Activated naive CD8-positive, alpha-beta T cell (primary cell): ENCODE results near the gene GDI1.

Source experiments
- H3K27ac Mint-ChIP-seq: one replicate; pipeline ENCODE4 v1.8.0; 2021; ENCODE audit warnings: mixed read lengths
- H3K27me3 Mint-ChIP-seq: one replicate; pipeline ENCODE4 v1.8.0; 2021; ENCODE audit warnings: mixed read lengths
- H3K36me3 Mint-ChIP-seq: one replicate; pipeline ENCODE4 v1.8.0; 2021; ENCODE audit warnings: mixed read lengths
- H3K4me1 Mint-ChIP-seq: one replicate; pipeline ENCODE4 v1.8.0; 2021; ENCODE audit warnings: low read depth, mixed read lengths
- H3K4me3 Mint-ChIP-seq: one replicate; pipeline ENCODE4 v1.8.0; 2021; ENCODE audit warnings: mild to moderate bottlenecking, mixed read lengths
- H3K9me3 Mint-ChIP-seq: one replicate; pipeline ENCODE4 v1.8.0; 2021; ENCODE audit warnings: low read depth, mixed read lengths

Gene GDI1

GRCh38 chrX:154440623-154441357 lies 3.8 kb downstream of the GDI1 start:
- H3K4me1 Mint-ChIP-seq: peaks cover 29% of the 10 kb centered on the region
- no peaks in the 10 kb centered on the region for H3K27me3 Mint-ChIP-seq
- H3K4me3 Mint-ChIP-seq: no peak overlapping the region
- no peaks in the 10 kb centered on the region for H3K36me3 Mint-ChIP-seq
- no peak overlapping the region for H3K27ac Mint-ChIP-seq
- H3K9me3 Mint-ChIP-seq: no peaks in the 10 kb centered on the region

- Mint-ChIP-seq H3K27ac (no peak overlapping the region), H3K27me3 (no peaks in the 10 kb centered on the region), H3K9me3 (no peaks in the 10 kb centered on the region), H3K36me3 (no peaks in the 10 kb centered on the region), H3K4me1 (peaks cover 24% of the 10 kb centered on the region), H3K4me3 (no peak overlapping the region)
Measured at GRCh38 chrX:154441564-154441963, 4.6 kb downstream of the GDI1 start.

GRCh38 chrX:154441984-154442707 lies 5.2 kb downstream of the GDI1 start:
- no peak overlapping the region for H3K4me3 Mint-ChIP-seq
- H3K27ac Mint-ChIP-seq: no peak overlapping the region
- H3K9me3 Mint-ChIP-seq: no peaks in the 10 kb centered on the region
- H3K27me3 Mint-ChIP-seq: no peaks in the 10 kb centered on the region
- H3K4me1 Mint-ChIP-seq: peaks cover 24% of the 10 kb centered on the region
- H3K36me3 Mint-ChIP-seq: no peaks in the 10 kb centered on the region

GRCh38 chrX:154443479-154443910 lies 6.5 kb downstream of the GDI1 start:
- H3K27me3 Mint-ChIP-seq: no peaks in the 10 kb centered on the region
- peak overlapping the region; percentile 84 for H3K4me3 Mint-ChIP-seq
- H3K27ac Mint-ChIP-seq: peak overlapping the region; percentile 64
- H3K36me3 Mint-ChIP-seq: no peaks in the 10 kb centered on the region
- peaks cover 20% of the 10 kb centered on the region for H3K4me1 Mint-ChIP-seq
- H3K9me3 Mint-ChIP-seq: no peaks in the 10 kb centered on the region

GRCh38 chrX:154443992-154444754 lies 7.2 kb downstream of the GDI1 start, which contains the start of gene FAM50A:
Gene FAM50A (plus strand): TSS chrX:154444141. CDS start chrX:154444236, 95 bp downstream.
- Mint-ChIP-seq H3K27ac (peak within 1 kb of the TSS; percentile 64), H3K36me3 (no peaks in the 10 kb centered on the region), H3K27me3 (no peaks in the 10 kb centered on the region), H3K9me3 (no peaks in the 10 kb centered on the region), H3K4me3 (peak within 1 kb of the TSS; percentile 84), H3K4me1 (peaks cover 17% of the 10 kb centered on the region)

GRCh38 chrX:154444755-154445246 lies 7.8 kb downstream of the GDI1 start:
- Mint-ChIP-seq H3K9me3 (no peaks in the 10 kb centered on the region), H3K36me3 (no peaks in the 10 kb centered on the region), H3K4me3 (no peak overlapping the region), H3K27me3 (no peaks in the 10 kb centered on the region), H3K27ac (no peak overlapping the region), H3K4me1 (peaks cover 17% of the 10 kb centered on the region)

GRCh38 chrX:154445776-154446175 lies 8.8 kb downstream of the GDI1 start:
- Mint-ChIP-seq H3K9me3 (no peaks in the 10 kb centered on the region), H3K27ac (no peak overlapping the region), H3K36me3 (no peaks in the 10 kb centered on the region), H3K27me3 (no peaks in the 10 kb centered on the region), H3K4me3 (peak overlapping the region; percentile 23), H3K4me1 (peaks cover 15% of the 10 kb centered on the region)

- Mint-ChIP-seq H3K9me3 (no peaks in the 10 kb centered on the region), H3K4me1 (peaks cover 10% of the 10 kb centered on the region), H3K27me3 (no peaks in the 10 kb centered on the region), H3K36me3 (no peaks in the 10 kb centered on the region), H3K4me3 (no peak overlapping the region), H3K27ac (no peak overlapping the region)
Measured at GRCh38 chrX:154446430-154446829, 9.5 kb downstream of the GDI1 start.

- peaks cover 2% of the 10 kb centered on the region for H3K4me1 Mint-ChIP-seq
- no peaks in the 10 kb centered on the region for H3K27me3 Mint-ChIP-seq
- no peaks in the 10 kb centered on the region for H3K36me3 Mint-ChIP-seq
- H3K4me3 Mint-ChIP-seq: no peak overlapping the region
- H3K9me3 Mint-ChIP-seq: no peaks in the 10 kb centered on the region
- H3K27ac Mint-ChIP-seq: no peak overlapping the region
Measured at GRCh38 chrX:154448484-154448883, 11.5 kb downstream of the GDI1 start.

GRCh38 chrX:154449618-154450017 lies 12.7 kb downstream of the GDI1 start:
- Mint-ChIP-seq H3K27me3 (no peaks in the 10 kb centered on the region), H3K4me3 (no peak overlapping the region), H3K36me3 (no peaks in the 10 kb centered on the region), H3K4me1 (peaks cover 2% of the 10 kb centered on the region), H3K9me3 (no peaks in the 10 kb centered on the region), H3K27ac (no peak overlapping the region)

- H3K4me3 Mint-ChIP-seq: no peak overlapping the region
- peaks cover 2% of the 10 kb centered on the region for H3K4me1 Mint-ChIP-seq
- H3K9me3 Mint-ChIP-seq: no peaks in the 10 kb centered on the region
- no peaks in the 10 kb centered on the region for H3K36me3 Mint-ChIP-seq
- no peak overlapping the region for H3K27ac Mint-ChIP-seq
- no peaks in the 10 kb centered on the region for H3K27me3 Mint-ChIP-seq
Measured at GRCh38 chrX:154450312-154450711, 13.4 kb downstream of the GDI1 start.

GRCh38 chrX:154452823-154453222 lies 15.9 kb downstream of the GDI1 start:
- peaks cover 4% of the 10 kb centered on the region for H3K4me1 Mint-ChIP-seq
- H3K4me3 Mint-ChIP-seq: no peak overlapping the region
- no peaks in the 10 kb centered on the region for H3K36me3 Mint-ChIP-seq
- H3K27ac Mint-ChIP-seq: no peak overlapping the region
- H3K27me3 Mint-ChIP-seq: no peaks in the 10 kb centered on the region
- no peaks in the 10 kb centered on the region for H3K9me3 Mint-ChIP-seq

- peaks cover 8% of the 10 kb centered on the region for H3K4me1 Mint-ChIP-seq
- peak overlapping the region; percentile 94 for H3K27ac Mint-ChIP-seq
- H3K4me3 Mint-ChIP-seq: peak overlapping the region; percentile 97
- no peaks in the 10 kb centered on the region for H3K27me3 Mint-ChIP-seq
- H3K36me3 Mint-ChIP-seq: no peaks in the 10 kb centered on the region
- no peaks in the 10 kb centered on the region for H3K9me3 Mint-ChIP-seq
Measured at GRCh38 chrX:154457491-154458115, 20.6 kb downstream of the GDI1 start.

GRCh38 chrX:154458116-154458953 lies 21.4 kb downstream of the GDI1 start, which contains the start of gene PLXNA3:
Gene PLXNA3 (plus strand): TSS chrX:154458281. CDS start chrX:154460184, 1,903 bp downstream.
- H3K4me1 Mint-ChIP-seq: peaks cover 8% of the 10 kb centered on the region
- no peaks in the 10 kb centered on the region for H3K27me3 Mint-ChIP-seq
- H3K4me3 Mint-ChIP-seq: peak within 1 kb of the TSS; percentile 97
- no peaks in the 10 kb centered on the region for H3K36me3 Mint-ChIP-seq
- no peaks in the 10 kb centered on the region for H3K9me3 Mint-ChIP-seq
- peak within 1 kb of the TSS; percentile 94 for H3K27ac Mint-ChIP-seq
